Trophoblast cell (in vitro differentiated cells and primary cell): ENCODE data around the gene THNSL1.

ENCODE experiments used
- DNase-seq, 2 donors: peaks; one replicate each; pipeline ENCODE4 v3.0.0-alpha.2; 2016
- H2AFZ ChIP-seq: 2 replicates; pipeline ENCODE4 v1.6.1; 2013; ENCODE audit warnings: low read length, moderate library complexity, mild to moderate bottlenecking; ENCODE audit not compliant: insufficient read depth, poor library complexity
- H2AK5ac ChIP-seq: 2 replicates; pipeline ENCODE4 v1.6.1; 2013; ENCODE audit warnings: mild to moderate bottlenecking, low read length
- H2BK120ac ChIP-seq: 2 replicates; pipeline ENCODE4 v1.6.1; 2013; ENCODE audit warnings: low read length, mild to moderate bottlenecking, moderate library complexity; ENCODE audit not compliant: insufficient read depth, poor library complexity
- H2BK12ac ChIP-seq: 2 replicates; pipeline ENCODE4 v1.6.1; 2013; ENCODE audit warnings: mild to moderate bottlenecking, low read length, moderate library complexity
- H2BK5ac ChIP-seq: 2 replicates; pipeline ENCODE4 v1.6.1; 2013; ENCODE audit warnings: low read length, low read depth, moderate library complexity, mild to moderate bottlenecking; ENCODE audit not compliant: poor library complexity
- H3K14ac ChIP-seq: 2 replicates; pipeline ENCODE4 v1.6.1; 2013; ENCODE audit warnings: mild to moderate bottlenecking, low read length
- H3K18ac ChIP-seq: 2 replicates; pipeline ENCODE4 v1.6.1; 2013; ENCODE audit warnings: mild to moderate bottlenecking, low read length
- H3K23ac ChIP-seq: 2 replicates; pipeline ENCODE4 v1.6.1; 2013; ENCODE audit warnings: low read length
- H3K27ac ChIP-seq: 2 replicates; pipeline ENCODE4 v1.5.1; 2013; ENCODE audit warnings: low read depth, mild to moderate bottlenecking, inconsistent platforms, low read length, moderate library complexity
- H3K27me3 ChIP-seq: 2 replicates; pipeline ENCODE4 v1.6.1; 2013; ENCODE audit warnings: inconsistent platforms, mild to moderate bottlenecking, low read length, moderate library complexity; ENCODE audit not compliant: insufficient read depth
- H3K36me3 ChIP-seq, 2 experiments: 1 replicate in 1 of 2; 2 replicates in 1 of 2; pipeline ENCODE4 v1.6.1; 2013; ENCODE audit warnings: low read length in 2 of 2, mild to moderate bottlenecking in 2 of 2, moderate library complexity in 1 of 2; ENCODE audit not compliant: insufficient read depth in 2 of 2, control insufficient read depth in 1 of 2
- H3K4ac ChIP-seq: 2 replicates; pipeline ENCODE4 v1.6.1; 2013; ENCODE audit warnings: low read depth, mild to moderate bottlenecking, low read length, moderate library complexity
- H3K4me1 ChIP-seq, 2 experiments: 1 replicate in 1 of 2; 2 replicates in 1 of 2; pipeline ENCODE4 v1.6.1; 2013; ENCODE audit warnings: low read length in 2 of 2, mild to moderate bottlenecking in 2 of 2, moderate library complexity in 1 of 2; ENCODE audit not compliant: insufficient read depth in 2 of 2, control insufficient read depth in 1 of 2
- H3K4me2 ChIP-seq: 2 replicates; pipeline ENCODE4 v1.6.1; 2013; ENCODE audit warnings: inconsistent platforms, mild to moderate bottlenecking, low read length, moderate library complexity
- H3K4me3 ChIP-seq: 2 replicates; pipeline ENCODE4 v1.5.1; 2013; ENCODE audit warnings: mild to moderate bottlenecking, low read depth, low read length, inconsistent platforms
- H3K79me1 ChIP-seq: one replicate; pipeline ENCODE4 v1.6.1; 2013; ENCODE audit warnings: low read length
- H3K79me2 ChIP-seq: 2 replicates; pipeline ENCODE4 v1.6.1; 2013; ENCODE audit warnings: low read length, mild to moderate bottlenecking; ENCODE audit not compliant: control insufficient read depth, insufficient read depth, poor library complexity
- H3K9ac ChIP-seq: 2 replicates; pipeline ENCODE4 v1.6.1; 2013; ENCODE audit warnings: mild to moderate bottlenecking, low read length
- H3K9me3 ChIP-seq: 2 replicates; pipeline ENCODE4 v1.6.1; 2013; ENCODE audit warnings: low read depth, mild to moderate bottlenecking, control low read depth, inconsistent platforms, low read length; ENCODE audit not compliant: insufficient read depth
- H4K12ac ChIP-seq: 2 replicates; pipeline ENCODE4 v1.6.1; 2013; ENCODE audit warnings: low read depth, mild to moderate bottlenecking, low read length, moderate library complexity
- H4K8ac ChIP-seq: 2 replicates; pipeline ENCODE4 v1.6.1; 2013; ENCODE audit warnings: low read depth, mild to moderate bottlenecking, low read length, moderate library complexity
- H4K91ac ChIP-seq: one replicate; pipeline ENCODE4 v1.6.1; 2013; ENCODE audit warnings: low read depth, mild to moderate bottlenecking, low read length, moderate library complexity
- WGBS: extraction: QIAGEN DNeasy Blood & Tissue Kit; methylation state at CpG from one replicate; pipeline ENCODE4 v1.1.7; 2013; ENCODE audit warnings: missing lambda C conversion rate; ENCODE audit not compliant: insufficient read length, insufficient coverage; ENCODE audit errors: extremely low coverage; 5-methylcytosine and 5-hydroxymethylcytosine counted together

The THNSL1 gene

GRCh38 chr10:24979685-24980084 lies 36.7 kb upstream of the THNSL1 start:
- Histone ChIP-seq H3K79me2 (no peaks in the 10 kb centered on the region), H3K9ac (no peak overlapping the region), H2BK120ac (no peak overlapping the region), H4K12ac (no peak overlapping the region), H3K4me2 (no peak overlapping the region), H3K4ac (no peak overlapping the region), H3K4me1 (no peaks in the 10 kb centered on the region), H3K27me3 (no peaks in the 10 kb centered on the region), H3K14ac (no peak overlapping the region), H3K18ac (no peak overlapping the region), H2BK12ac (no peak overlapping the region), H3K9me3 (no peaks in the 10 kb centered on the region), H4K91ac (no peak overlapping the region), H3K4me3 (no peak overlapping the region), H3K23ac (no peak overlapping the region), H3K36me3 (no peaks in the 10 kb centered on the region), H2AK5ac (no peak overlapping the region), H2AFZ (no peak overlapping the region), H2BK5ac (no peak overlapping the region), H3K27ac (no peak overlapping the region), H4K8ac (no peak overlapping the region), H3K79me1 (no peaks in the 10 kb centered on the region)
- no CpG with 5 or more reads among the region's 4 CpGs for WGBS
- DNase-seq: no peak

DNA sequence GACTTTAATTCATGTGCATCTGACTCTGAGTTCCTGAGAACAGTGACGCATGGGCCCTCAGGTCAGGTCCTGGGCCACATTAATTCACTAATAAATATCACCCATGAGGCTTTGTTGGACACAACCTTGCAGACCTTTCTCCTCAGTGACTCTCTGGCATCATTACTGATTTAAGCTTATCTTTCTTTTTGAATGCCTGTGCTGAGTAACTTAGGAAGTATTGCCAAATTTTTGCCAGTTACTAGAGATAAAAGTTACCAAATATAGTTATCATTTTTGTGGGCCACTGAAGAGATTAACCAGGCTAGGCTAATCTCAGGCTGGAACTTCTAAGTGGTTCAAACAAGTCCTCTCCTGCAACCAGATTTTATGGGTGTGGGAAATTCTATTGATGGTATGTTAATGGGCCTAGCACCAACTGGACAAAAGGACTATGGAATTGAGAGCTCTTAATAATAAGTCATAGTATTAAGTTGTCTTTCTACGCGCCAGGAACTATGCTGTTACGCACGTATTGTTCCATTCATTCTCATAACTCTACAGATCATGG lies 35.2 kb upstream of the THNSL1 start:
- no peaks in the 10 kb centered on the region for H3K79me1 ChIP-seq
- no peak overlapping the region for H3K14ac ChIP-seq
- no peaks in the 10 kb centered on the region for H3K9me3 ChIP-seq
- no peak overlapping the region for H2AFZ ChIP-seq
- no peak overlapping the region for H3K4me3 ChIP-seq
- no peaks in the 10 kb centered on the region for H3K36me3 ChIP-seq
- H3K4me1 ChIP-seq: no peaks in the 10 kb centered on the region
- no peak overlapping the region for H4K91ac ChIP-seq
- H3K23ac ChIP-seq: no peak overlapping the region
- H3K4me2 ChIP-seq: no peak overlapping the region
- H3K79me2 ChIP-seq: no peaks in the 10 kb centered on the region
- peak; percentile 4 to 48 for DNase-seq
- no peak overlapping the region for H2BK120ac ChIP-seq
- H4K12ac ChIP-seq: no peak overlapping the region
- no peak overlapping the region for H3K9ac ChIP-seq
- H4K8ac ChIP-seq: no peak overlapping the region
- H2BK5ac ChIP-seq: no peak overlapping the region
- H2BK12ac ChIP-seq: no peak overlapping the region
- no peak overlapping the region for H3K27ac ChIP-seq
- WGBS: no CpG with 5 or more reads among the region's 5 CpGs
- H2AK5ac ChIP-seq: no peak overlapping the region
- no peak overlapping the region for H3K18ac ChIP-seq
- no peaks in the 10 kb centered on the region for H3K27me3 ChIP-seq
- no peak overlapping the region for H3K4ac ChIP-seq

- Histone ChIP-seq H2BK5ac (no peak overlapping the region), H2AFZ (no peak overlapping the region), H3K79me1 (no peaks in the 10 kb centered on the region), H3K27me3 (no peaks in the 10 kb centered on the region), H3K27ac (no peak overlapping the region), H2BK120ac (no peak overlapping the region), H3K4me1 (no peaks in the 10 kb centered on the region), H4K91ac (no peak overlapping the region), H4K8ac (no peak overlapping the region), H3K9ac (no peak overlapping the region), H3K9me3 (no peaks in the 10 kb centered on the region), H3K4me2 (no peak overlapping the region), H3K14ac (no peak overlapping the region), H3K4me3 (no peak overlapping the region), H2AK5ac (no peak overlapping the region), H3K4ac (no peak overlapping the region), H2BK12ac (no peak overlapping the region), H3K18ac (no peak overlapping the region), H3K36me3 (no peaks in the 10 kb centered on the region), H3K79me2 (no peaks in the 10 kb centered on the region), H3K23ac (no peak overlapping the region), H4K12ac (no peak overlapping the region)
- DNase-seq: no peak
- no CpG with 5 or more reads among the region's 1 CpG for WGBS
Measured at GRCh38 chr10:24982319-24983112, 33.9 kb upstream of the THNSL1 start.

GRCh38 chr10:24983130-24983529 lies 33.3 kb upstream of the THNSL1 start:
- H2AK5ac ChIP-seq: no peak overlapping the region

More at GRCh38 chr10:24983130-24983529, 33.3 kb upstream of the THNSL1 start:
- no peak overlapping the region for H4K8ac ChIP-seq
- no peaks in the 10 kb centered on the region for H3K27me3 ChIP-seq
- no peaks in the 10 kb centered on the region for H3K79me1 ChIP-seq
- no peak overlapping the region for H3K14ac ChIP-seq
- H2BK5ac ChIP-seq: no peak overlapping the region
- no peak overlapping the region for H2AFZ ChIP-seq
- no peak overlapping the region for H3K4me3 ChIP-seq
- no peak overlapping the region for H3K27ac ChIP-seq
- no peaks in the 10 kb centered on the region for H3K9me3 ChIP-seq
- H3K4me2 ChIP-seq: no peak overlapping the region
- no peaks in the 10 kb centered on the region for H3K36me3 ChIP-seq
- no CpG with 5 or more reads among the region's 4 CpGs for WGBS
- no peak overlapping the region for H2BK12ac ChIP-seq
- no peak overlapping the region for H4K12ac ChIP-seq
- H3K9ac ChIP-seq: no peak overlapping the region
- no peak overlapping the region for H3K4ac ChIP-seq
- H2BK120ac ChIP-seq: no peak overlapping the region
- no peaks in the 10 kb centered on the region for H3K4me1 ChIP-seq
- no peak for DNase-seq
- H3K23ac ChIP-seq: no peak overlapping the region
- H4K91ac ChIP-seq: no peak overlapping the region
- H3K18ac ChIP-seq: no peak overlapping the region
- no peaks in the 10 kb centered on the region for H3K79me2 ChIP-seq
